Liver (tissue), 9 donors: ENCODE data around the gene NRG2. TPM values are rescaled to one million over a fixed set of nuclear protein-coding genes. Genes with fewer than 3 reads are reported as not detected.
A peak's percentile ranks its signal among the peaks of the same experiment; 100 is the strongest.

Experiments used
- DNase-seq: peaks from one replicate; pipeline ENCODE4 v3.0.0-alpha.2; 2017; ENCODE audit warnings: low spot score
- H3K27ac ChIP-seq, 2 donors: one replicate each; pipeline ENCODE4 v1.7.0; 2013; ENCODE audit warnings: inconsistent platforms in 2 of 2, low read length in 2 of 2, control low read depth in 1 of 2, low read depth in 1 of 2, mild to moderate bottlenecking in 1 of 2
- H3K27me3 ChIP-seq, 4 donors: one replicate each; pipeline versions ENCODE4 v1.6.1 to v1.7.0; 2013; ENCODE audit warnings: low read length in 3 of 4, inconsistent platforms in 1 of 4, mild to moderate bottlenecking in 1 of 4, moderate library complexity in 1 of 4; ENCODE audit not compliant: control insufficient read depth in 4 of 4, insufficient read depth in 4 of 4
- H3K36me3 ChIP-seq, 4 donors: one replicate each; pipeline versions ENCODE4 v1.6.1 to v1.7.0; 2013; ENCODE audit warnings: low read length in 3 of 4, mild to moderate bottlenecking in 3 of 4, low read depth in 1 of 4, moderate library complexity in 1 of 4; ENCODE audit not compliant: control insufficient read depth in 4 of 4, insufficient read depth in 3 of 4
- H3K4me1 ChIP-seq, 4 donors: one replicate each; pipeline versions ENCODE4 v1.6.1 to v1.7.0; 2013; ENCODE audit warnings: low read length in 3 of 4, mild to moderate bottlenecking in 3 of 4, moderate library complexity in 1 of 4; ENCODE audit not compliant: control insufficient read depth in 4 of 4, insufficient read depth in 4 of 4
- H3K4me3 ChIP-seq, 3 donors: one replicate each; pipeline versions ENCODE4 v1.6.1 to v1.7.0; 2013; ENCODE audit warnings: low read length in 3 of 3, control low read depth in 1 of 3, low read depth in 1 of 3, mild to moderate bottlenecking in 1 of 3
- H3K9ac ChIP-seq, 2 donors: one replicate each; pipeline ENCODE4 v1.7.0; 2013; ENCODE audit warnings: low read length in 2 of 2, mild to moderate bottlenecking in 2 of 2, moderate library complexity in 2 of 2, control low read depth in 1 of 2, low read depth in 1 of 2
- H3K9me3 ChIP-seq, 4 donors: one replicate each; pipeline versions ENCODE4 v1.6.1 to v1.7.0; 2013; ENCODE audit warnings: low read length in 3 of 4; ENCODE audit not compliant: control insufficient read depth in 4 of 4
- EGR1 ChIP-seq, 2 donors: IDR thresholded peaks; 2 replicates each; pipeline ENCODE4 v1.6.1; 2016 to 2018; ENCODE audit warnings: antibody characterized with exemption in 2 of 2, low read depth in 2 of 2
- FOXA1 ChIP-seq: IDR thresholded peaks from 2 replicates; pipeline ENCODE4 v1.6.1; 2016; ENCODE audit warnings: antibody characterized with exemption
- GABPA ChIP-seq, 2 donors: IDR thresholded peaks in 1 of 2; conservative IDR thresholded peaks in 1 of 2; 2 replicates each; pipeline ENCODE4 v1.6.1; 2016; ENCODE audit warnings: antibody characterized with exemption in 2 of 2, mild to moderate bottlenecking in 1 of 2, moderate library complexity in 1 of 2
- HNF4A ChIP-seq, 2 donors: conservative IDR thresholded peaks; 2 replicates each; pipeline ENCODE4 v1.6.1; 2016; ENCODE audit warnings: antibody characterized with exemption in 2 of 2, mild to moderate bottlenecking in 2 of 2
- HNF4G ChIP-seq: IDR thresholded peaks from 2 replicates; pipeline ENCODE4 v1.6.1; 2016; ENCODE audit warnings: antibody characterized with exemption
- JUND ChIP-seq, 2 donors: IDR thresholded peaks; 2 replicates each; pipeline ENCODE4 v1.6.1; 2016; ENCODE audit warnings: antibody characterized with exemption in 2 of 2
- NR2F2 ChIP-seq: IDR thresholded peaks from 2 replicates; pipeline ENCODE4 v1.6.1; 2016; ENCODE audit warnings: antibody characterized with exemption
- RXRA ChIP-seq, 2 donors: IDR thresholded peaks; 2 replicates each; pipeline ENCODE4 v1.6.1; 2017 to 2018; ENCODE audit warnings: antibody characterized with exemption in 2 of 2, mild to moderate bottlenecking in 1 of 2
- SP1 ChIP-seq: IDR thresholded peaks from 2 replicates; pipeline ENCODE4 v1.6.1; 2018; ENCODE audit warnings: antibody characterized with exemption, mild to moderate bottlenecking
- YY1 ChIP-seq: IDR thresholded peaks from 2 replicates; pipeline ENCODE4 v1.6.1; 2016; ENCODE audit warnings: antibody characterized with exemption, mild to moderate bottlenecking
- whole genome bisulfite sequencing: extraction: QIAGEN DNeasy Blood & Tissue Kit; methylation state at CpG from one replicate; pipeline ENCODE4 v1.1.7; 2013; 5-methylcytosine and 5-hydroxymethylcytosine counted together
- polyA plus RNA-seq, 2 donors: library from polyadenylated mRNA; stranded (reverse) in 1 of 2; unstranded in 1 of 2; fragments of 200-250 nt in 1 of 2; fragments of >200 nt in 1 of 2; fragmentation: Nextera tagmentation in 1 of 2; extraction: Ambion mirVana in 1 of 2; gene quantifications; one replicate each; pipeline versions ENCODE4 v1.2.1 to v1.2.3, GENCODE V29; 2013 to 2015
- total RNA-seq, 2 donors: library from RNA; depleted of rRNA; stranded (reverse); fragments of >200 nt; gene quantifications; one replicate each; pipeline ENCODE4 v1.2.3, GENCODE V29; 2014
- TF ChIP-seq, protein P1 (sequence below): fragments of 150-350 bp; IDR thresholded peaks from 2 replicates; pipeline ENCODE4 v1.5.1; 2017; ENCODE audit warnings: improper control_type of control experiment, low read depth, low read length; ENCODE audit not compliant: missing input control
- TF ChIP-seq, protein P2 (sequence below): IDR thresholded peaks from 2 replicates; pipeline ENCODE4 v1.6.1; 2016; ENCODE audit warnings: antibody characterized with exemption
- TF ChIP-seq, protein P3 (sequence below): IDR thresholded peaks from 2 replicates; pipeline ENCODE4 v1.6.1; 2016; ENCODE audit warnings: antibody characterized with exemption
- TF ChIP-seq, protein P4 (sequence below): IDR thresholded peaks from 2 replicates; pipeline ENCODE4 v1.6.1; 2016; ENCODE audit warnings: antibody characterized with exemption, mild to moderate bottlenecking
- TF ChIP-seq, protein P5 (sequence below): IDR thresholded peaks from 2 replicates; pipeline ENCODE4 v1.6.1; 2016; ENCODE audit warnings: antibody characterized with exemption
- donor health status: healthy.
- donor health status: healthy.
- donor health status: healthy.
- donor health status: healthy.
- donor health status: healthy.

Gene NRG2
- total and polyA plus RNA-seq, 4 donors, result 0.07 to 0.08 TPM; not detected in 2

DNA sequence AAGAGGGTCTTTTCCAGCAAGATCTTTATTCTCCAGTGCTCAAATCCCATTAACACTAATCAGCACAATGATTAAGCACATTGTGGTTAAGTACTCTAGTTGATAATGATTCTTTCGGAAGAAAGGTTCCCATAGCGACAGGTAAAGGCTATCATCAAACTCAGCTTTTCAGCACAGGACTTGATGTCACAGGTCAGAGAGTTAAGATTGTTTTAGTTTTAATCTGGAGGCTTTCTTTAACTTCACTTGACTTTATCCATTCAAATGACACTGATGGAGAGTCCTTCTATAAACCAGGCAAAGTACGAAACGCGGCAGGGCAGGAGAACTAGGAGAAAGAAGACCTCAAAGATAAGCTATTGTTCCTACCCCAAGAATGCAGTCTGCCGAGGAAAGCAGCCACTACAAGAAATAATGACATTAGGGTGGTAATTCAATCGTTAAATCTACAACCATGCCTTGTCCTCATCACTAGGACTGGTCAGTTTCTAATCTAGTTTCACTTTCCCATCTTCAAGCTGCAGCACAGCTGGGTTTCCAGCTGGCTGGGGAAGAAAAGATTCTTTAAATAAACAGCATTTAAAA is 4.6 kb downstream of the NRG2 start:
- Histone ChIP-seq H3K36me3 (no peaks in the 10 kb centered on the region), H3K4me3 (peak overlapping the region in 2 of 3 donors; percentile 48 to 71), H3K9me3 (peaks cover 0 to under 1% (median 0%) of the 10 kb centered on the region in 4 donors), H3K27ac (no peak overlapping the region), H3K27me3 (no peaks in the 10 kb centered on the region), H3K9ac (no peak overlapping the region), H3K4me1 (peaks cover 9 to 21% (median 16%) of the 10 kb centered on the region in 4 donors)
- 13% methylated on average over 7 of the region's 7 CpGs for whole genome bisulfite sequencing
- TF ChIP-seq, protein P1, sequence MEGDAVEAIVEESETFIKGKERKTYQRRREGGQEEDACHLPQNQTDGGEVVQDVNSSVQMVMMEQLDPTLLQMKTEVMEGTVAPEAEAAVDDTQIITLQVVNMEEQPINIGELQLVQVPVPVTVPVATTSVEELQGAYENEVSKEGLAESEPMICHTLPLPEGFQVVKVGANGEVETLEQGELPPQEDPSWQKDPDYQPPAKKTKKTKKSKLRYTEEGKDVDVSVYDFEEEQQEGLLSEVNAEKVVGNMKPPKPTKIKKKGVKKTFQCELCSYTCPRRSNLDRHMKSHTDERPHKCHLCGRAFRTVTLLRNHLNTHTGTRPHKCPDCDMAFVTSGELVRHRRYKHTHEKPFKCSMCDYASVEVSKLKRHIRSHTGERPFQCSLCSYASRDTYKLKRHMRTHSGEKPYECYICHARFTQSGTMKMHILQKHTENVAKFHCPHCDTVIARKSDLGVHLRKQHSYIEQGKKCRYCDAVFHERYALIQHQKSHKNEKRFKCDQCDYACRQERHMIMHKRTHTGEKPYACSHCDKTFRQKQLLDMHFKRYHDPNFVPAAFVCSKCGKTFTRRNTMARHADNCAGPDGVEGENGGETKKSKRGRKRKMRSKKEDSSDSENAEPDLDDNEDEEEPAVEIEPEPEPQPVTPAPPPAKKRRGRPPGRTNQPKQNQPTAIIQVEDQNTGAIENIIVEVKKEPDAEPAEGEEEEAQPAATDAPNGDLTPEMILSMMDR, result no peak
- TF ChIP-seq, protein P2, sequence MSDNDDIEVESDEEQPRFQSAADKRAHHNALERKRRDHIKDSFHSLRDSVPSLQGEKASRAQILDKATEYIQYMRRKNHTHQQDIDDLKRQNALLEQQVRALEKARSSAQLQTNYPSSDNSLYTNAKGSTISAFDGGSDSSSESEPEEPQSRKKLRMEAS, result no peak
- no peak for TF ChIP-seq GABPA (IDR thresholded peaks at IDR 0.05 in 1 of 2, conservative IDR thresholded peaks at IDR 0.05 in 1 of 2)
- TF ChIP-seq JUND (IDR thresholded peaks at IDR 0.05), result no peak
- TF ChIP-seq EGR1 (IDR thresholded peaks at IDR 0.05; ENCODE audit: low read depth in 2 of 2), result no peak
- TF ChIP-seq YY1, result no peak
- TF ChIP-seq FOXA1, result no peak
- DNase-seq, result no peak

DNA sequence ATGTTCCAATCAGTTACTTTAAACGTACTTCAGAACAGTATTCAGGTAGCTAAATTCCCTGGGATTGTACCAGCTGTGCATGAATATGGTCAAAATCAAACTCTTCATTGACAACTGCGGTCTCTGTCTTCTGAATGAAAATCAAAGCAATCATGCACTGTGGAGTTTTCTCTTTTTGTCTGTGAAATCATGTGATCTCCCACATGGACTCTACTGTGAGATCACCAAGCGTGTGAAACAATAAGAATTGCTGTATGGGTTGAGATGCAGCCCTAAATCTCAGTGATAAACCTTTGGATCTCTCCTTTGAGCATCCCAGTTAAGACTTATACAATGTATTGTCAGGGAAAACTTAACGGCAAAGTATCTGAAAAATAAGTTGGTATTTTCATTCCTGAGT is 6.1 kb downstream of the NRG2 start:
- Histone ChIP-seq H3K9me3 (peaks cover 0 to 3% (median 0%) of the 10 kb centered on the region in 4 donors), H3K36me3 (no peaks in the 10 kb centered on the region), H3K27me3 (no peaks in the 10 kb centered on the region), H3K4me1 (peaks cover 0 to 9% (median 4%) of the 10 kb centered on the region in 4 donors), H3K27ac (no peak overlapping the region), H3K4me3 (no peak overlapping the region), H3K9ac (no peak overlapping the region)
- TF ChIP-seq, protein P3, sequence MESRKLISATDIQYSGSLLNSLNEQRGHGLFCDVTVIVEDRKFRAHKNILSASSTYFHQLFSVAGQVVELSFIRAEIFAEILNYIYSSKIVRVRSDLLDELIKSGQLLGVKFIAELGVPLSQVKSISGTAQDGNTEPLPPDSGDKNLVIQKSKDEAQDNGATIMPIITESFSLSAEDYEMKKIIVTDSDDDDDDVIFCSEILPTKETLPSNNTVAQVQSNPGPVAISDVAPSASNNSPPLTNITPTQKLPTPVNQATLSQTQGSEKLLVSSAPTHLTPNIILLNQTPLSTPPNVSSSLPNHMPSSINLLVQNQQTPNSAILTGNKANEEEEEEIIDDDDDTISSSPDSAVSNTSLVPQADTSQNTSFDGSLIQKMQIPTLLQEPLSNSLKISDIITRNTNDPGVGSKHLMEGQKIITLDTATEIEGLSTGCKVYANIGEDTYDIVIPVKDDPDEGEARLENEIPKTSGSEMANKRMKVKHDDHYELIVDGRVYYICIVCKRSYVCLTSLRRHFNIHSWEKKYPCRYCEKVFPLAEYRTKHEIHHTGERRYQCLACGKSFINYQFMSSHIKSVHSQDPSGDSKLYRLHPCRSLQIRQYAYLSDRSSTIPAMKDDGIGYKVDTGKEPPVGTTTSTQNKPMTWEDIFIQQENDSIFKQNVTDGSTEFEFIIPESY, result no peak
- TF ChIP-seq, protein P4, sequence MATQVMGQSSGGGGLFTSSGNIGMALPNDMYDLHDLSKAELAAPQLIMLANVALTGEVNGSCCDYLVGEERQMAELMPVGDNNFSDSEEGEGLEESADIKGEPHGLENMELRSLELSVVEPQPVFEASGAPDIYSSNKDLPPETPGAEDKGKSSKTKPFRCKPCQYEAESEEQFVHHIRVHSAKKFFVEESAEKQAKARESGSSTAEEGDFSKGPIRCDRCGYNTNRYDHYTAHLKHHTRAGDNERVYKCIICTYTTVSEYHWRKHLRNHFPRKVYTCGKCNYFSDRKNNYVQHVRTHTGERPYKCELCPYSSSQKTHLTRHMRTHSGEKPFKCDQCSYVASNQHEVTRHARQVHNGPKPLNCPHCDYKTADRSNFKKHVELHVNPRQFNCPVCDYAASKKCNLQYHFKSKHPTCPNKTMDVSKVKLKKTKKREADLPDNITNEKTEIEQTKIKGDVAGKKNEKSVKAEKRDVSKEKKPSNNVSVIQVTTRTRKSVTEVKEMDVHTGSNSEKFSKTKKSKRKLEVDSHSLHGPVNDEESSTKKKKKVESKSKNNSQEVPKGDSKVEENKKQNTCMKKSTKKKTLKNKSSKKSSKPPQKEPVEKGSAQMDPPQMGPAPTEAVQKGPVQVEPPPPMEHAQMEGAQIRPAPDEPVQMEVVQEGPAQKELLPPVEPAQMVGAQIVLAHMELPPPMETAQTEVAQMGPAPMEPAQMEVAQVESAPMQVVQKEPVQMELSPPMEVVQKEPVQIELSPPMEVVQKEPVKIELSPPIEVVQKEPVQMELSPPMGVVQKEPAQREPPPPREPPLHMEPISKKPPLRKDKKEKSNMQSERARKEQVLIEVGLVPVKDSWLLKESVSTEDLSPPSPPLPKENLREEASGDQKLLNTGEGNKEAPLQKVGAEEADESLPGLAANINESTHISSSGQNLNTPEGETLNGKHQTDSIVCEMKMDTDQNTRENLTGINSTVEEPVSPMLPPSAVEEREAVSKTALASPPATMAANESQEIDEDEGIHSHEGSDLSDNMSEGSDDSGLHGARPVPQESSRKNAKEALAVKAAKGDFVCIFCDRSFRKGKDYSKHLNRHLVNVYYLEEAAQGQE, result no peak
- TF ChIP-seq, protein P1, result no peak
- TF ChIP-seq RXRA (IDR thresholded peaks at IDR 0.05), result no peak
- no peak for TF ChIP-seq EGR1 (IDR thresholded peaks at IDR 0.05; ENCODE audit: low read depth in 2 of 2)
- no peak for TF ChIP-seq JUND (IDR thresholded peaks at IDR 0.05)
- TF ChIP-seq FOXA1, result no peak
- TF ChIP-seq SP1, result no peak
- TF ChIP-seq HNF4A (conservative IDR thresholded peaks at IDR 0.05), result no peak
- no peak for TF ChIP-seq GABPA (IDR thresholded peaks at IDR 0.05 in 1 of 2, conservative IDR thresholded peaks at IDR 0.05 in 1 of 2)
- TF ChIP-seq, protein P2, result no peak
- TF ChIP-seq YY1, result no peak
- no peak for TF ChIP-seq NR2F2
- TF ChIP-seq, protein P5, sequence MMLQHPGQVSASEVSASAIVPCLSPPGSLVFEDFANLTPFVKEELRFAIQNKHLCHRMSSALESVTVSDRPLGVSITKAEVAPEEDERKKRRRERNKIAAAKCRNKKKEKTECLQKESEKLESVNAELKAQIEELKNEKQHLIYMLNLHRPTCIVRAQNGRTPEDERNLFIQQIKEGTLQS, result no peak
- no peak for TF ChIP-seq HNF4G
- DNase-seq, result no peak
- WGBS, result 86% methylated on average over 4 of the region's 4 CpGs
